Heart left ventricle (tissue), 13 donors: ENCODE data around the gene CDK8.

Experiments used
- CTCF ChIP-seq, 12 donors: fragments of 200-600 bp; sonication (generic) in 4 of 12; IDR thresholded peaks; one replicate each; pipeline versions ENCODE4 v1.5.0 to v1.8.0; 2018 to 2022; ENCODE audit warnings: antibody characterized with exemption in 12 of 12, mild to moderate bottlenecking in 5 of 12
- POLR2A ChIP-seq, 2 donors: fragments of 450-650 bp; IDR thresholded peaks; one replicate each; pipeline ENCODE4 v1.6.1; 2017; ENCODE audit warnings: antibody characterized with exemption in 2 of 2, mild to moderate bottlenecking in 2 of 2, moderate library complexity in 2 of 2
- donor health status: ischemic (EF 13 %, LVEDD 7.1; RV severe dilation, severe dysfunction).
- donor health status: DM: no; HTN: yes; CAD: no.
- donor health status: DM: no; HTN: no; CAD: no.
- donor health status: ischemic (EF 25% LVEDD 6.9; RV normal size, moderate dysfunction).
- donor health status: ischemic (EF 25% LVEDD 5.7; RV mildly dilated, moderate dysfunction).
- donor health status: ischemic (EF 35%, LVEDD 5.7; RV mildly dilated, moderate dysfunction).
- donor health status: nonischemic (EF 11% LVEDD 7.7; RV severe dilation, severe dysfunction).
- donor health status: DM: yes; HTN: yes; CAD: no.
- donor health status: PGD.
- donor health status: ischemic (EF 29% LVEDD 5.4; RV normal size, mild dysfunction).
- donor health status: nonischemic (EF 23%, LVEDD 6.1; RV moderate dilation, normal function).

- TF ChIP-seq CTCF (IDR thresholded peaks at IDR 0.05), result no peak
- no peak for TF ChIP-seq POLR2A (IDR thresholded peaks at IDR 0.05)
Observed at GRCh38 chr13:26401069-26401468, 147.1 kb downstream of the CDK8 start.
